NCI-H226 (cell line): ENCODE results near the gene ACTR5.
"Not testable (repeated sequence)": the region's sequence is repeated elsewhere in the genome, so short reads cannot be mapped to it uniquely, and the experiment has no call there.

ENCODE experiments used
- DNase-seq: peaks from one replicate; pipeline ENCODE4 v3.0.0-alpha.2; 2015

Gene ACTR5

GRCh38 chr20:38769376-38770295 lies 21.4 kb downstream of the ACTR5 start:
- no peak for DNase-seq

- no peak for DNase-seq
Observed at GRCh38 chr20:38770546-38770945, 22.3 kb downstream of the ACTR5 start.

GRCh38 chr20:38770970-38771369 lies 22.7 kb downstream of the ACTR5 start:
- no peak for DNase-seq

- no peak for DNase-seq
Observed at GRCh38 chr20:38771621-38772020, 23.4 kb downstream of the ACTR5 start.

GRCh38 chr20:38774167-38774566 lies 25.9 kb downstream of the ACTR5 start:
- no peak for DNase-seq

GRCh38 chr20:38776363-38776762 lies 28.1 kb downstream of the ACTR5 start:
- no peak for DNase-seq

GRCh38 chr20:38779247-38780097 lies 31.2 kb downstream of the ACTR5 start:
- DNase-seq, result no peak

- DNase-seq, result no peak
Observed at GRCh38 chr20:38782275-38782674, 34.0 kb downstream of the ACTR5 start.

GRCh38 chr20:38787870-38788269 lies 39.6 kb downstream of the ACTR5 start:
- no peak for DNase-seq

GRCh38 chr20:38789503-38790199 lies 41.4 kb downstream of the ACTR5 start:
- DNase-seq, result peak; percentile 26

- DNase-seq, result peak; percentile 7
Observed at GRCh38 chr20:38790200-38791053, 42.2 kb downstream of the ACTR5 start.

GRCh38 chr20:38791291-38791690 lies 43.0 kb downstream of the ACTR5 start:
- no peak for DNase-seq

- DNase-seq, result no peak
Observed at GRCh38 chr20:38791940-38792339, 43.7 kb downstream of the ACTR5 start.

- DNase-seq, result not testable (repeated sequence)
Observed at GRCh38 chr20:38794057-38794456, 45.8 kb downstream of the ACTR5 start.

- no peak for DNase-seq
Observed at GRCh38 chr20:38798266-38798665, 50.0 kb downstream of the ACTR5 start.

- no peak for DNase-seq
Observed at GRCh38 chr20:38799203-38799602, 50.9 kb downstream of the ACTR5 start.

GRCh38 chr20:38800882-38801281 lies 52.6 kb downstream of the ACTR5 start:
- no peak for DNase-seq

GRCh38 chr20:38804221-38804620 lies 56.0 kb downstream of the ACTR5 start:
- DNase-seq, result no peak

GRCh38 chr20:38804682-38805501 lies 56.6 kb downstream of the ACTR5 start:
- DNase-seq, result no peak

- no peak for DNase-seq
Observed at GRCh38 chr20:38805502-38805957, 57.3 kb downstream of the ACTR5 start, which contains the start of gene PPP1R16B. Gene PPP1R16B, plus strand, starts transcription at chr20:38805697. Its CDS starts 30,229 bp downstream, at chr20:38835926.
